ENCODE measurements around the gene EPN2. TPM values are rescaled to one million over a fixed set of nuclear protein-coding genes. Genes with fewer than 3 reads are reported as not detected.
A peak's percentile ranks its signal among the peaks of the same experiment; 100 is the strongest.

Gene EPN2
- total RNA-seq, 1 experiment from 2014 or later = 57.8 TPM

GRCh38 chr17:19285213-19285900, 48.2 kb downstream of the EPN2 start:
- Mint-ChIP-seq H3K27ac (peak overlapping the region in 2 of 3 experiments; percentile 20 to 40; a peak in 2 of 7 replicates), H3K36me3 (ENCODE audit: insufficient read depth in 1 of 3, low read depth in 3 of 3) (peaks cover 21 to 36% (median 28%) of the 10 kb centered on the region in 3 experiments; a peak in 6 of 7 replicates), H3K9me3 (no peaks in the 10 kb centered on the region), H3K4me3 (no peak overlapping the region), H3K27me3 (ENCODE audit: low read depth) (no peaks in the 10 kb centered on the region), H3K4me1 (peaks cover 66 to 67% of the 10 kb centered on the region in 2 experiments)
- Histone ChIP-seq H3K9ac (ENCODE audit: extremely low read depth, insufficient read length, low read length) (no peak overlapping the region), H3K23ac (ENCODE audit: insufficient read length, low read depth, low read length) (no peak overlapping the region), H3K56ac (ENCODE audit: insufficient read length, low read depth, low read length) (no peak overlapping the region), H3K79me2 (ENCODE audit: insufficient read depth, low read length) (no peaks in the 10 kb centered on the region), H3K23me2 (ENCODE audit: insufficient read length, low read depth, low read length, poor library complexity, severe bottlenecking) (no peaks in the 10 kb centered on the region), H4K20me1 (ENCODE audit: control insufficient read depth, insufficient read depth, insufficient read length) (peaks cover 3% of the 10 kb centered on the region), H3K27ac (ENCODE audit: insufficient read length, low read depth, low read length) (no peak overlapping the region), H2BK12ac (ENCODE audit: insufficient read length, low read depth, low read length) (no peak overlapping the region), H2BK5ac (ENCODE audit: insufficient read length, low read length) (no peak overlapping the region), H2AK5ac (ENCODE audit: insufficient read length, low read length) (no peak overlapping the region), H3K14ac (ENCODE audit: insufficient read depth, low read length) (no peak overlapping the region; the same call in 1 of the 2 replicates), H3K18ac (ENCODE audit: insufficient read length, low read depth, low read length) (no peak overlapping the region), H2BK20ac (ENCODE audit: low read depth, low read length, poor library complexity, severe bottlenecking) (no peak overlapping the region), H3K4ac (ENCODE audit: low read depth, low read length) (no peak overlapping the region), H3K4me1 (ENCODE audit: insufficient read depth, low read length) (peaks cover 11% of the 10 kb centered on the region), H3K4me2 (ENCODE audit: insufficient read depth, insufficient read length, low read length) (no peak overlapping the region), H3T11ph (ENCODE audit: low read length) (no peak overlapping the region), H2BK15ac (ENCODE audit: low read depth, low read length) (no peak overlapping the region), H2BK120ac (ENCODE audit: low read depth, low read length, poor library complexity, severe bottlenecking) (no peak overlapping the region), H4K5ac (ENCODE audit: insufficient read length, low read depth, low read length) (no peak overlapping the region), H3K27me3 (ENCODE audit: insufficient read depth, low read length) (no peaks in the 10 kb centered on the region), H3K79me1 (ENCODE audit: insufficient read depth, low read depth, low read length, poor library complexity, severe bottlenecking) (peaks cover 3% of the 10 kb centered on the region), H2AFZ (ENCODE audit: low read length) (no peak overlapping the region), H3K9me3 (ENCODE audit: control insufficient read depth, low read depth, low read length) (no peaks in the 10 kb centered on the region), H4K91ac (ENCODE audit: insufficient read length, low read depth, low read length) (no peak overlapping the region), H4K8ac (replicated peaks; ENCODE audit: insufficient read length, low read depth, low read length) (no peak overlapping the region)
- WGBS (ENCODE audit: extremely low coverage, insufficient read length, low lambda C conversion rate) = no CpG with 5 or more reads among the region's 21 CpGs
- TF ChIP-seq, protein P1, sequence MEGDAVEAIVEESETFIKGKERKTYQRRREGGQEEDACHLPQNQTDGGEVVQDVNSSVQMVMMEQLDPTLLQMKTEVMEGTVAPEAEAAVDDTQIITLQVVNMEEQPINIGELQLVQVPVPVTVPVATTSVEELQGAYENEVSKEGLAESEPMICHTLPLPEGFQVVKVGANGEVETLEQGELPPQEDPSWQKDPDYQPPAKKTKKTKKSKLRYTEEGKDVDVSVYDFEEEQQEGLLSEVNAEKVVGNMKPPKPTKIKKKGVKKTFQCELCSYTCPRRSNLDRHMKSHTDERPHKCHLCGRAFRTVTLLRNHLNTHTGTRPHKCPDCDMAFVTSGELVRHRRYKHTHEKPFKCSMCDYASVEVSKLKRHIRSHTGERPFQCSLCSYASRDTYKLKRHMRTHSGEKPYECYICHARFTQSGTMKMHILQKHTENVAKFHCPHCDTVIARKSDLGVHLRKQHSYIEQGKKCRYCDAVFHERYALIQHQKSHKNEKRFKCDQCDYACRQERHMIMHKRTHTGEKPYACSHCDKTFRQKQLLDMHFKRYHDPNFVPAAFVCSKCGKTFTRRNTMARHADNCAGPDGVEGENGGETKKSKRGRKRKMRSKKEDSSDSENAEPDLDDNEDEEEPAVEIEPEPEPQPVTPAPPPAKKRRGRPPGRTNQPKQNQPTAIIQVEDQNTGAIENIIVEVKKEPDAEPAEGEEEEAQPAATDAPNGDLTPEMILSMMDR (conservative IDR thresholded peaks at IDR 0.05) = no peak
- no peak for DNase-seq

All from H9 (cell line).